ENCODE measurements around the gene MAP7D3. TPM values are rescaled to one million over a fixed set of nuclear protein-coding genes. Genes with fewer than 3 reads are reported as not detected.

Gene MAP7D3
- total RNA-seq, 2 donors from 2014 or later = 9.5 to 13.5 TPM

DNA sequence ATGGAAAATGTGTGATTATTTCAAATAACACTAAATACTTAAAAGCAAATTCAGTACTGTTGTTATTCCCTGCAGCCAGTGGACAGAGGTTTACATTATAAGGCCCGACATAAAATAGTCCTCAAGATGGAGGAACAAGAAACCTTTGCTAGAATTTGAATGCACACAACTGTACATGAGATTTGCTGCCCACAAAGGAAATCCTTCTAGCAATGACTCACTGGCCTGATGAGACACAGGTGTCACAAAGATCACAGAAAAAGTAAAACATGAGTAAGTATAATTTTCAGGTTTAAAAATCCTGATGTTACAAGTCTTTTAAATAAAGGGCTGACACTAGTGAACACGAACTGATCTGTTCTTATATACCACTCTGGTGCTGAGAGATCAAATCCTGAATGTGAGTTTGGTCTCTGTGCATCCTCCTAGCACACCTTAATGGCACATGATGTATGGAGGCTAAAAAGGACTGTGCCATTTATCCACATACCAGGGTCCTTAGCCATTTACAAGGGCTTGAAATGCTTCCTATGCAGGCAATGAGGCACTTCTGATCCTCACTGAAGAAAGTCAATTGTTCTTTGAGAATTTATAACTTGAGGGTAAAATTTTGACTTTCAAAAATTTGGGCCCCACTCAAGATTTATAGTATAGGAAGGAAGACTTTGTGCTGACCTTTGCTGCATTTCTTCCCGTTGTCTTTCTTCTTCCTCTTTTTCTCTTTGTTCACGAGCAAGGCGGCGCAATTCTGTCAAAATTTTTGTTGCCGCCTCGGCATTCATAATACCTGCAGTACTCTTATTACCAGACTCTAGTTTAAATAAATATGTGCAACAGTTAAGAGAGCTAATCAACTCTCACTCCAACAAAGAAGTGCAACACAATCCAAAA, 23.0 kb downstream of the MAP7D3 start:
- Mint-ChIP-seq H3K27ac (peak overlapping the region; percentile 44 to 58), H3K9me3 (no peaks in the 10 kb centered on the region), H3K36me3 (peaks cover 4% of the 10 kb centered on the region), H3K27me3 (peaks cover 0 to 3% of the 10 kb centered on the region in 2 donors), H3K4me3 (peak overlapping the region; percentile 47), H3K4me1 (ENCODE audit: low read depth in 2 of 2) (peaks cover 3 to 14% of the 10 kb centered on the region in 2 donors)
- ATAC-seq (peak in 1 of 2 donors; percentile 49), DNase-seq (ENCODE audit: low spot score) (no peak)

DNA sequence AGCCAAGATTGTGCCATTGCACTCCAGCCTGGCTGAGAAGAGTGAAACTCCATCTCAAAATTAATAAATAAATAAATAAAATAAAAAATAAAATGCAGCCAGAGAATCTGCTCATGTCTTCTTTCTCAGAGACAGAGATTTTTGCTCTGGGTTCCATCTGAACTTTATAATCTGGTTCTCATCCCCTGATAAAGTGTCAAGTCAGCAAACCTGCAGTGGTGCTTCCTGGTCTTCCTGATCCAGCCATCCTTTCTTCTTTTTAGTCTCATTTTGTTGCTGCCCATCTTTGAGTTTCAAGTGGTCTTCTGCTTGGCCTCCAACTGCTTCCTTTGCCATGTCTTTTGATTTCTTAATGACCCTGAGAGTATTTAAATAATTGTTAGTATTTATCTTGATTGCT, 24.1 kb downstream of the MAP7D3 start:
- H3K4me1 Mint-ChIP-seq (ENCODE audit: low read depth in 2 of 2) = peaks cover 3 to 14% of the 10 kb centered on the region in 2 donors
- DNase-seq (ENCODE audit: low spot score) (no peak), ATAC-seq (no peak)
- peaks cover 4% of the 10 kb centered on the region for H3K36me3 Mint-ChIP-seq
- H3K9me3 Mint-ChIP-seq = no peaks in the 10 kb centered on the region
- H3K4me3 Mint-ChIP-seq = no peak overlapping the region
- H3K27me3 Mint-ChIP-seq = peaks cover 0 to 3% of the 10 kb centered on the region in 2 donors
- peak overlapping the region; percentile 44 to 48 for H3K27ac Mint-ChIP-seq

DNA sequence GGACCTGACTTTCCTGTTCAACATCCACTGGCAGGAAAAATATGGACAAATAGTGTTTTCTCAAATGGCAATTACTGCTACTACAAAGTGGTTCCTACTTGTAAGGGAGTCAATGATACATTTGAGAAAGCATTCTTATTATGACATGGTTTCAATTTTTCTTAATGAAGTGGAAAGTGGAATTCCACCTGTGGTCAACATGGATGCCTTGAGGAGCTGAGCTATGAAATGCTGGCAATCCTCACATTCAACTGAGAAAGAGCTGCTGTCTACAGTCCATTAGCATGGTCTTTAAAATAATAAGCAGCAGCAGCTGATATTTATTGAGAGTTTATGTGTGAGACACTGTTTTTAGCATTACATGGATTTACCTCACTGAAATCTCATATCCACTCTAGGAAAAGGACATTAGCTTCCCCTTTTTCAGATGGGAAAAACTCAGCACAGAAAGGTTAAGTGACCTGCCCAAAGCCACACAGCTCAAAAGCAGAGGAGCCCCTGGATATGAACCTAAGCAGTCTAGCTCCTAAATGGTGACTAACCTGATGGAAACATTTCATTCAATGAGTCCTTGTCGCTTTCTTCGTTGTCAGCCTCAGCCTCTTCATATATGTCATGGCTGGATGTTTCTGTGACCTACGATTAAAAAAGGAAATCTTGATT, 29.2 kb downstream of the MAP7D3 start:
- H3K9me3 Mint-ChIP-seq = no peaks in the 10 kb centered on the region
- H3K36me3 Mint-ChIP-seq = peaks cover 5% of the 10 kb centered on the region
- no peak for DNase-seq (ENCODE audit: low spot score)
- no peak overlapping the region for H3K4me3 Mint-ChIP-seq
- H3K27me3 Mint-ChIP-seq = peaks cover 0 to 3% of the 10 kb centered on the region in 2 donors
- ATAC-seq = no peak
- no peaks in the 10 kb centered on the region for H3K4me1 Mint-ChIP-seq (ENCODE audit: low read depth in 2 of 2)
- peak overlapping the region in 1 of 2 donors; percentile 15 for H3K27ac Mint-ChIP-seq

DNA sequence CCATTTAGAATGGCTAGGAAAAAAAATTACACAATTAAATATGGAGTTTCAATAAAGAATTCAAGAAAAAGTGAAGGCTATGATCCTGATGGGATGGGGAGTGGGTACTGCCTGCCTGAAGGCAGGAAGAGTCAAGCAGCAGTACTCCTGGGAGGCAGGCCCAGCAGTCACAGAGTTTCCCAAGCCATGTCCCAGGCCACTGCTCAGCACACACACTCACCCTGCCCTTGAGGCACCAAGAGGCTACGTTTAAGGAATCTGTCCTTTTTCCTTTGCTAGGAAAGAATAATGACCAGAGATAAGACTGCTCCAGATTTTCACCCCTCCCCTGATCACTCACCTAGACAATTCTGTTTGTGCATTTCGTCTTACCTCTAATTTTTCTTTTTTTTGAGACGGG, 30.2 kb downstream of the MAP7D3 start:
- peaks cover 5% of the 10 kb centered on the region for H3K36me3 Mint-ChIP-seq
- no peak for ATAC-seq

DNA sequence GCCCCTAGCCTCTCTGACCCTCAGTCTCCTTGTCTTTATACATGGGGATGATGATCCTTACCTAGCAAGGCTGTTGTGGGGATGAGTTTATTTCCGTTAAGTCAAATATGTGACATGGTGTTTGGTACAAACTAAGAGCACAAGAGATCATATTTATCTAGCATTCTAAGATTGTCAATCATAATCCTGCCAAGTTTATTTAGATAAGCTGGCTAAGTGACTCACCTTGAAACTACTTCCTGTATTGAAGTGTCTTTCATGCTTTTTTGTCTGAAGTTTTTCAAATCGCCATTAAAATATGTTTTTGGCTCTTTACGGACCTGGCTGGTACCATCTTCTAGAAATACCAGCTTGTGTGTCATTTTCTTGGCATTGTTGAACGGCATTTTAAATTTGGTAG, 30.7 kb downstream of the MAP7D3 start:
- H3K27me3 Mint-ChIP-seq = peaks cover 0 to 3% of the 10 kb centered on the region in 2 donors
- no peaks in the 10 kb centered on the region for H3K9me3 Mint-ChIP-seq
- H3K36me3 Mint-ChIP-seq = peaks cover 5% of the 10 kb centered on the region
- no peak overlapping the region for H3K4me3 Mint-ChIP-seq
- H3K4me1 Mint-ChIP-seq (ENCODE audit: low read depth in 2 of 2) = no peaks in the 10 kb centered on the region
- no peak overlapping the region for H3K27ac Mint-ChIP-seq
- ATAC-seq (no peak), DNase-seq (ENCODE audit: low spot score) (no peak)

More for the DNA sequence above, 30.2 kb downstream of the MAP7D3 start:
- DNase-seq (ENCODE audit: low spot score) = no peak
- no peaks in the 10 kb centered on the region for H3K9me3 Mint-ChIP-seq
- H3K27me3 Mint-ChIP-seq = peaks cover 0 to 3% of the 10 kb centered on the region in 2 donors
- no peak overlapping the region for H3K4me3 Mint-ChIP-seq
- no peaks in the 10 kb centered on the region for H3K4me1 Mint-ChIP-seq (ENCODE audit: low read depth in 2 of 2)
- H3K27ac Mint-ChIP-seq = no peak overlapping the region

DNA sequence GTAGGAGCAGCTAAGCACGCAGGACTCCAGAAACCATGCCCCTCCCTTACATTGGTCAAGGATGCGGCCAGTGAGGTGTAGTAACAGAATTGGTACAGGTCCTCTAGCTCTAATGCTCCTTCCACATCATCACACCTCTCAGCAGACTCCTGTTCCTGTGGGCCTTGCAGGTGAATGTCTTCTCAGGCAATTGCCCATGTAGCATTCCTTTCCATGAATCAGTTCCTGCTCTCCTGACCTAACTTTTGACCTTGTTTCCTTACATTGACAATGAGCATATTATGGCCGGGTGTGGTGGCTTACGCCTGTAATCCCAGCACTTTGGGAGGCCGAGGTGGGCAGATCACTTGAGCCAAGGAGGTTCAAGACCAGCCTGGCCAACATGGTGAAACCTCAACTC, 31.3 kb downstream of the MAP7D3 start:
- no peaks in the 10 kb centered on the region for H3K9me3 Mint-ChIP-seq
- H3K27ac Mint-ChIP-seq = no peak overlapping the region
- no peak overlapping the region for H3K4me3 Mint-ChIP-seq
- ATAC-seq = no peak
- H3K4me1 Mint-ChIP-seq (ENCODE audit: low read depth in 2 of 2) = no peaks in the 10 kb centered on the region
- peaks cover 0 to 3% of the 10 kb centered on the region in 2 donors for H3K27me3 Mint-ChIP-seq
- DNase-seq (ENCODE audit: low spot score) = no peak
- peaks cover 5% of the 10 kb centered on the region for H3K36me3 Mint-ChIP-seq

DNA sequence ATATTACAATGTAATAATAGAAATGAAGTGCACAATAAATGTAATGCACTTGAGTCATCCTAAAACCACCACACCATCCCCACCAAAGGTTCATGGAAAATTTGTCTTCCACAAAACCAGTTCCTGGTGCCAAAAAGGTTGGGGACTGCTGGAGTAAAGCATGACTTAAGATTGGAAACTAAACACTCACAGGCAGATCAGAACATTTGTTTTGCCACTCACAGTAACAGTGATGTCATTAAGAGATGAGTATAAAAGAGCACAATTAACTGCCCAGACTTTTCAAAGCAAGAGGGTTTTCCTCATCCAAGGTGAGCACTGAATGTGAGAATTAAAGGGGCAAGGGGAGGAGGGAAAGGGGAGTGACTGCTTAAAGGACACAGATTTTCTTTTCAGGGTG, 35.6 kb downstream of the MAP7D3 start:
- ATAC-seq = no peak
- H3K27me3 Mint-ChIP-seq = no peaks in the 10 kb centered on the region
- H3K4me3 Mint-ChIP-seq = no peak overlapping the region
- no peaks in the 10 kb centered on the region for H3K4me1 Mint-ChIP-seq (ENCODE audit: low read depth in 2 of 2)
- no peak for DNase-seq (ENCODE audit: low spot score)
- no peak overlapping the region for H3K27ac Mint-ChIP-seq
- no peaks in the 10 kb centered on the region for H3K9me3 Mint-ChIP-seq
- H3K36me3 Mint-ChIP-seq = no peaks in the 10 kb centered on the region

DNA sequence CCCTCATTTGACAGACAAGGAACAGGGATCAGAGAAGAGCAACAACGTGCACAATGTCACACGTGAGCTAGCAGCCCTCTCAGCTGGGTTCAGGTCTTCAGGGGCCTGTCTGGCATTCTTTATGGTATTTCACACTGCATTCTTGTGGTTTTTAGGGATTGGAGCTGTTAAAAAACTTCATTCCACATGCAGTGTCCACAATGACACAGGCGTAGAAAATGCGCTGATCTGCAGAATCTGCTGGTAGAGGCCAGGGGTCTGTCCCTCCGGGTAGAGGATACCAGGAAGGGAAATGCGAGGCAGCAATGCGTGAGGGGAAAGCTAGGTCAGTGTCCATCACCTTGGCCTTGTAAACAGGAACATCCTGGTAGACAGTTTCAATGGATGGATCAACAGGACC, 36.6 kb downstream of the MAP7D3 start:
- H3K4me3 Mint-ChIP-seq = no peak overlapping the region
- H3K27me3 Mint-ChIP-seq = peaks cover 0 to 4% of the 10 kb centered on the region in 2 donors
- no peak overlapping the region for H3K27ac Mint-ChIP-seq
- no peaks in the 10 kb centered on the region for H3K36me3 Mint-ChIP-seq
- no peaks in the 10 kb centered on the region for H3K9me3 Mint-ChIP-seq
- DNase-seq (ENCODE audit: low spot score) (no peak), ATAC-seq (no peak)
- H3K4me1 Mint-ChIP-seq (ENCODE audit: low read depth in 2 of 2) = no peaks in the 10 kb centered on the region

DNA sequence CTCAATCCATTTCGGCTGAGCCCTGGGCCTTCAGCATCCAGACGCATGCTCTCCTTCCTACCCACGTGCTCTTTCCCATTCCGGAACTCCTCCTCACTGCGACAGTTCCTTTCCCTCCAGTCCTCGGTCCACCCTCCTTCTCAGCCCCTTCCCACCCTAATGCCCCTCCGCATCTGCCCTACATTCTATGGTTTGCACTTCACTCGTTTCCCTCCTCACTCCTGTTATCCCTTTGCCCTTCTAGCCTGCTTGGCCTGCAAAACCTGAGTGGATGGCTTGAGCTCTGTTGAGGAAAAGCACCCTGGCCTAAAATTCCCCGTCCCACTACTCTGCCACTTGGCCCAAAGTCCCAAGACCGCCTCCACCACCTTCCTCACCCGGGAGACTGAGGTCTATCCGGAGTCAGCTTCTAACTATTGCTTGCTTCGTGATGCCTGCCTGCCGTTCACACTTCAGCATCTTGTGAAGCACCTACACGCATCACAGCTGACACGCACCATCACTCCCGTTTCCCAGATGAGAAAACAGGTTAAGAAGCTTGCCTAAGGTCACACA, 38.6 kb downstream of the MAP7D3 start:
- H3K4me3 Mint-ChIP-seq = no peak overlapping the region
- DNase-seq (ENCODE audit: low spot score) (no peak), ATAC-seq (no peak)
- peaks cover 0 to 4% of the 10 kb centered on the region in 2 donors for H3K27me3 Mint-ChIP-seq
- no peak overlapping the region for H3K27ac Mint-ChIP-seq
- H3K4me1 Mint-ChIP-seq (ENCODE audit: low read depth in 2 of 2) = no peaks in the 10 kb centered on the region
- H3K9me3 Mint-ChIP-seq = no peaks in the 10 kb centered on the region
- H3K36me3 Mint-ChIP-seq = no peaks in the 10 kb centered on the region

DNA sequence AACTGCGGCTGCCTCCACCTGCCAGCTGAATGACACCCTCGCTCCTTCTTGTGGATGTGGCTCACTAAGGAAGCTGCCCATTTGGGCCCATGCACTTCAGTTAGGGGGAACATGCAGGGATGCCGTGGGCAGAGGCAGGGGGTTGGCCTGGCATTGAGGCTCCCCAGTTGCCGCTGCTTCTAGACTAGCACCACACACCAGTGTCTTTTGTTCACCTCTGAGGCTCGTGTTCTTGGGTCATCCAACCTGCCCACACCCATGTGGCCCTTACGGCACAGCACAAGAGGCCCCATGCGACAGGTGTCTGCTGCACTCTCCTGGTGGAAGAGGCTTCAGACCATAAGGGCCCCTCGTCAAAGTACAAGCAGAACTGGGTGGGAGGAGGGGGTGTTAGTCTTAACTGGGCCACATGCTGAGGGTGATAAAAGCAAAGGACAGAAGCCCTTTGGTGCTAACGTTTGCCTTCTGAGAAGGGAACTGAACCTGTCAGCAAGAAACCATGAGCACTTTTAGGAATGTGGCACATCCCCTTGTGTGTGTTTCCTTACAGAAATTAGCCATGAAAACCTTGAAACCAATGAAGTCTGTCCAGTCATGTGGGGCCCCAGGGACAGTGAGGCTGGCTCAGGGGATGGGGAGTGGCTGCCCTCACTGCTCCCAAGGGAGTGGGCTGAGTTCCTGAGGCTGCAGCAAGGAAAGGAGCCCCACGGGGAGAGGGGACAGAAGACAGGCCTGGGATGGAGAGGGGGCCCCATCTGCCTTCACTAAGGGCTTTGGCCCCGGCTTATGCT, 39.2 kb downstream of the MAP7D3 start:
- ATAC-seq (no peak), DNase-seq (ENCODE audit: low spot score) (no peak)
- Mint-ChIP-seq H3K27me3 (peaks cover 0 to 4% of the 10 kb centered on the region in 2 donors), H3K36me3 (no peaks in the 10 kb centered on the region), H3K4me3 (no peak overlapping the region), H3K9me3 (no peaks in the 10 kb centered on the region), H3K27ac (no peak overlapping the region), H3K4me1 (ENCODE audit: low read depth in 2 of 2) (no peaks in the 10 kb centered on the region)

DNA sequence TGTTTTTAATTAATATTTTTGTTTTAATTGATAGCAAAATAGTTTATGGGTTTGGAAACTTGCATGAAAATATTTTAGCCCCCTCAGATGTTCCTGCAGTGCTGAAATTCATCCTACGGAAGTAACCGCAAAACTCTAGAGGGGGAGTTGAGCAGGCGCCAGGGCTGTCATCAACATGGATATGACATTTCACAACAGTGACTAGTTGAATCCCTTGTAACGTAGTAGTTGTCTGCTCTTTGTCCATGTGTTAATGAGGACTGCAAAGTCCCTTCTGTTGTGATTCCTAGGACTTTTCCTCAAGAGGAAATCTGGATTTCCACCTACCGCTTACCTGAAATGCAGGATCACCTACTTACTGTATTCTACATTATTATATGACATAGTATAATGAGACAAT, 40.4 kb downstream of the MAP7D3 start:
- no peaks in the 10 kb centered on the region for H3K9me3 Mint-ChIP-seq
- H3K27me3 Mint-ChIP-seq = peaks cover 0 to 4% of the 10 kb centered on the region in 2 donors
- no peak overlapping the region for H3K4me3 Mint-ChIP-seq
- no peaks in the 10 kb centered on the region for H3K4me1 Mint-ChIP-seq (ENCODE audit: low read depth in 2 of 2)
- H3K27ac Mint-ChIP-seq = no peak overlapping the region
- no peak for ATAC-seq
- no peaks in the 10 kb centered on the region for H3K36me3 Mint-ChIP-seq
- no peak for DNase-seq (ENCODE audit: low spot score)

DNA sequence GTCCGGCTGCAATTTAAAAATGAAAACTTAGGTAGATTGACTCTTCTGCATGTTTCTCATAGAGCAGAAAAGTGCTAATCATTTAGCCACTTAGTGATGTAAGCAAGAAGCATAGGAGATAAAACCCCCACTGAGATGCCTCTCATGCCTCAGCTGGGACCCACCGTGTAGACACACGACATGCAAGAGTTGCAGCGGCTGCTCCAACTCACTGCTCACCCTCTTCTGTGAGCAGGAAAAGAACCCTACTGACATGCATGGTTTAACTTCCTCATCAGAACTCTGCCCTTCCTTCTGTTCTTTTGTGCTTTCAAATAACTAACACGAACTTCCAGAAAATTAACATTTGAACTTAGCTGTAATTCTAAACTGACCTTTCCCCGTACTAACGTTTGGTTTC, 41.0 kb downstream of the MAP7D3 start:
- H3K4me3 Mint-ChIP-seq = no peak overlapping the region
- no peaks in the 10 kb centered on the region for H3K4me1 Mint-ChIP-seq (ENCODE audit: low read depth in 2 of 2)
- DNase-seq (ENCODE audit: low spot score) (no peak), ATAC-seq (no peak)
- no peaks in the 10 kb centered on the region for H3K36me3 Mint-ChIP-seq
- peaks cover 0 to 4% of the 10 kb centered on the region in 2 donors for H3K27me3 Mint-ChIP-seq
- no peaks in the 10 kb centered on the region for H3K9me3 Mint-ChIP-seq
- no peak overlapping the region for H3K27ac Mint-ChIP-seq

DNA sequence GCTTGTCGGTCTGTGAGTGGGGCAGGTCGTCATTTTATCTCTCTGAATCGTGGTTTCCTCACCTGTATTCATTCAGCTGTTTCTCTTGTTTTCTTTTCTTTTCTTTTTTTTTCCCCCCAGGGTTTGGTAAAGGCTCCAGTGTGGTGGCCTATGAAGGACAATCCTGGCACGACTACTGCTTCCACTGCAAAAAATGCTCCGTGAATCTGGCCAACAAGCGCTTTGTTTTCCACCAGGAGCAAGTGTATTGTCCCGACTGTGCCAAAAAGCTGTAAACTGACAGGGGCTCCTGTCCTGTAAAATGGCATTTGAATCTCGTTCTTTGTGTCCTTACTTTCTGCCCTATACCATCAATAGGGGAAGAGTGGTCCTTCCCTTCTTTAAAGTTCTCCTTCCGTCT, 41.4 kb downstream of the MAP7D3 start:
- no peak for DNase-seq (ENCODE audit: low spot score)
- Mint-ChIP-seq H3K4me3 (no peak overlapping the region), H3K4me1 (ENCODE audit: low read depth in 2 of 2) (peaks cover 2 to 3% of the 10 kb centered on the region in 2 donors), H3K36me3 (no peaks in the 10 kb centered on the region), H3K27me3 (peaks cover 0 to 4% of the 10 kb centered on the region in 2 donors), H3K27ac (no peak overlapping the region), H3K9me3 (no peaks in the 10 kb centered on the region)
- no peak for ATAC-seq
